Endothelial cell of umbilical vein (primary cell): ENCODE results near the gene STXBP5L. TPM values are rescaled to one million over a fixed set of nuclear protein-coding genes. Genes with fewer than 3 reads are reported as not detected.

Experiments used
- BruUV-seq: library from RNA; stranded (reverse); fragments of 400-500 nt; replicated peaks from 2 replicates; lab custom pipeline; 2021; lab: Mats Ljungman, UMichigan
- CTCF ChIA-PET: fragments of 300-600, 350-600 bp; sonication (Branson Sonifier 250); formaldehyde crosslinking; loops from one replicate; lab custom pipeline; 2021; ENCODE audit warnings: antibody characterized with exemption, inconsistent platforms; lab: Charles Lee
- POLR2A ChIA-PET: fragments of 300-600, 350-600 bp; sonication (Branson Sonifier 250); formaldehyde crosslinking; loops from one replicate; lab custom pipeline; 2021; ENCODE audit warnings: antibody characterized with exemption, inconsistent platforms; lab: Charles Lee
- DNase-seq: peaks from one replicate; pipeline ENCODE4 v3.0.0-alpha.2; 2011; ENCODE audit warnings: low read depth, low spot score
- FAIRE-seq: peaks from 2 replicates; lab custom pipeline; 2011; peaks lifted over from hg19 to GRCh38; lab: Jason Lieb, UNC
- H2AFZ ChIP-seq: 2 replicates; pipeline ENCODE4 v1.6.0; 2012; ENCODE audit warnings: low read depth, low read length, control low read depth, inconsistent platforms
- H3K27ac ChIP-seq: 2 replicates; pipeline ENCODE4 v1.5.1; 2011; ENCODE audit warnings: low read depth, mild to moderate bottlenecking, control low read depth, low read length, moderate library complexity; ENCODE audit not compliant: insufficient read depth
- H3K27me3 ChIP-seq, 2 experiments: 2 replicates each; pipeline versions ENCODE4 v1.6.0 to v1.6.1; 2011; ENCODE audit warnings: low read length in 2 of 2, mixed read lengths in 1 of 2; ENCODE audit not compliant: control insufficient read depth in 2 of 2, insufficient read depth in 2 of 2
- H3K36me3 ChIP-seq, 2 experiments: 2 replicates in 1 of 2; 3 replicates in 1 of 2; pipeline ENCODE4 v1.5.1; 2011; ENCODE audit warnings: low read length in 2 of 2, mild to moderate bottlenecking in 1 of 2, moderate library complexity in 1 of 2; ENCODE audit not compliant: control insufficient read depth in 2 of 2, insufficient read depth in 2 of 2; ENCODE audit errors: extremely low read depth in 1 of 2
- H3K4me1 ChIP-seq: 3 replicates; pipeline ENCODE4 v1.5.1; 2011; ENCODE audit warnings: mild to moderate bottlenecking, low read length; ENCODE audit not compliant: control insufficient read depth, insufficient read depth; ENCODE audit errors: extremely low read depth
- H3K4me2 ChIP-seq: 2 replicates; pipeline ENCODE4 v1.6.1; 2011; ENCODE audit warnings: low read length, control low read depth, mixed read lengths; ENCODE audit not compliant: insufficient read depth
- H3K4me3 ChIP-seq, 3 experiments: fragments of 200-600 bp in 1 of 3; sonication (generic), shearing (Covaris generic) in 1 of 3; replicated peaks in 1 of 3; 2 replicates each; pipeline ENCODE4 v1.5.1; 2011 to 2016; ENCODE audit warnings: control low read depth in 3 of 3, low read length in 3 of 3, mild to moderate bottlenecking in 2 of 3, inconsistent platforms in 1 of 3, low read depth in 1 of 3, moderate library complexity in 1 of 3; ENCODE audit not compliant: insufficient read depth in 1 of 3
- H3K79me2 ChIP-seq: 2 replicates; pipeline ENCODE4 v1.6.0; 2012; ENCODE audit warnings: low read length, inconsistent platforms; ENCODE audit not compliant: control insufficient read depth, insufficient read depth
- H3K9ac ChIP-seq: replicated peaks from 2 replicates; pipeline ENCODE3; 2011; ENCODE audit warnings: low read length, control low read depth; ENCODE audit not compliant: insufficient read depth; ENCODE audit errors: extremely low read depth
- H3K9me1 ChIP-seq: replicated peaks from 3 replicates; pipeline ENCODE4 v1.6.0; 2011; ENCODE audit warnings: mild to moderate bottlenecking, low read length; ENCODE audit not compliant: control insufficient read depth, insufficient read depth; ENCODE audit errors: extremely low read depth
- H3K9me3 ChIP-seq: replicated peaks from 2 replicates; pipeline ENCODE4 v1.5.1; 2012; ENCODE audit warnings: low read length, inconsistent platforms; ENCODE audit not compliant: control insufficient read depth, insufficient read depth
- H4K20me1 ChIP-seq: replicated peaks from 2 replicates; pipeline ENCODE3; 2011; ENCODE audit warnings: mild to moderate bottlenecking, low read length; ENCODE audit not compliant: control insufficient read depth, insufficient read depth; ENCODE audit errors: extremely low read depth
- CTCF ChIP-seq, 2 donors: IDR thresholded peaks; 1 replicate in 1 of 2; 2 replicates in 1 of 2; pipeline ENCODE4 v1.5.1; 2011; ENCODE audit warnings: low read length in 2 of 2, mild to moderate bottlenecking in 2 of 2, moderate library complexity in 2 of 2, control low read depth in 1 of 2, inconsistent platforms in 1 of 2, low read depth in 1 of 2; ENCODE audit not compliant: insufficient read depth in 1 of 2; ENCODE audit errors: extremely low read depth in 1 of 2
- EZH2 ChIP-seq: IDR thresholded peaks from 2 replicates; pipeline ENCODE4 v1.6.1; 2012; ENCODE audit warnings: borderline replicate concordance, low read depth, mild to moderate bottlenecking, moderate library complexity, low read length, inconsistent platforms; ENCODE audit not compliant: severe bottlenecking
- FOS ChIP-seq: IDR thresholded peaks from 2 replicates; pipeline ENCODE4 v1.6.1; 2011; ENCODE audit warnings: mild to moderate bottlenecking, low read length, moderate library complexity, borderline replicate concordance; ENCODE audit not compliant: insufficient read depth
- GATA2 ChIP-seq: IDR thresholded peaks from 2 replicates; pipeline ENCODE4 v1.7.0; 2011; ENCODE audit warnings: low read depth, mild to moderate bottlenecking, moderate library complexity, mixed read lengths, low read length; ENCODE audit not compliant: insufficient read length, insufficient read depth
- JUN ChIP-seq: IDR thresholded peaks from 2 replicates; pipeline ENCODE4 v1.6.1; 2011; ENCODE audit warnings: borderline replicate concordance, low read depth; ENCODE audit not compliant: insufficient read length, insufficient read depth
- MAX ChIP-seq: IDR thresholded peaks from 2 replicates; pipeline ENCODE4 v1.6.1; 2011; ENCODE audit not compliant: insufficient read depth, insufficient read length
- MYC ChIP-seq: IDR thresholded peaks from one replicate; pipeline ENCODE4 v1.6.1; 2011; ENCODE audit warnings: mild to moderate bottlenecking, low read depth, low read length
- POLR2A ChIP-seq: IDR thresholded peaks from 2 replicates; pipeline ENCODE4 v1.6.1; 2012; ENCODE audit warnings: low read depth, mild to moderate bottlenecking, control low read depth, low read length
- dilution Hi-C: fragments of 300-500 bp; cut with MboI; formaldehyde crosslinking; loops from one replicate; pipeline ENCODE4 v1.15.0; 2019; ENCODE audit warnings: low sequenced_read_pairs; ENCODE audit not compliant: extremely low pct_ligation_motif_present
- intact Hi-C: fragments of 100-400 bp; cut with micrococcal nuclease; formaldehyde crosslinking; loops from one replicate; pipeline ENCODE4 v1.10.0; 2022
- polyA plus RNA-seq, 4 experiments: library from polyadenylated mRNA; depleted of rRNA in 3 of 4; stranded (reverse) in 3 of 4; unstranded in 1 of 4; fragments of >200 nt; gene quantifications; 2 replicates each; pipeline versions ENCODE4 v1.2.1 to v1.2.3, GENCODE V29; 2011 to 2012; ENCODE audit warnings: missing spikeins in 1 of 4
- total RNA-seq: library from RNA; stranded (reverse); gene quantifications from 2 replicates; pipeline ENCODE4 v1.2.3, GENCODE V29; 2021

STXBP5L gene
- total and polyA plus RNA-seq, 2 donors (not counting 3 experiments of a cell fraction or from before 2014, with no cell fraction given): not detected

- no peak for DNase-seq
- POLR2A ChIA-PET: no interaction called here
- intact Hi-C loops: no loop called here
- FAIRE-seq: no peak
- Histone ChIP-seq H4K20me1 (no peaks in the 10 kb centered on the region), H3K4me1 (peaks cover 3% of the 10 kb centered on the region), H3K27ac (no peak overlapping the region), H3K27me3 (no peaks in the 10 kb centered on the region), H3K9me3 (no peaks in the 10 kb centered on the region), H3K4me2 (no peak overlapping the region), H3K36me3 (no peaks in the 10 kb centered on the region), H2AFZ (no peak overlapping the region), H3K9me1 (no peaks in the 10 kb centered on the region), H3K4me3 (no peak overlapping the region), H3K9ac (no peak overlapping the region), H3K79me2 (no peaks in the 10 kb centered on the region)
- no peak for TF ChIP-seq EZH2
- TF ChIP-seq FOS: no peak
- no peak for TF ChIP-seq MYC
- TF ChIP-seq GATA2: no peak
- TF ChIP-seq JUN: no peak
- TF ChIP-seq MAX: no peak
- dilution Hi-C loops: no loop called here
- BruUV-seq: no TSS peak
- CTCF ChIA-PET: interaction anchor here (1.3 kb wide), 1 partner anchor 11 kb away, joined by 5 read pairs; no protein-coding TSS in a partner anchor
Observed at GRCh38 chr3:121414924-121415323, 506.9 kb downstream of the STXBP5L start.

- dilution Hi-C loops: no loop called here
- intact Hi-C loops: no loop called here
- H3K79me2 ChIP-seq: no peaks in the 10 kb centered on the region
- DNase-seq: no peak
- no peak overlapping the region for H2AFZ ChIP-seq
- POLR2A ChIA-PET: no interaction called here
- TF ChIP-seq EZH2: no peak
- no peak for TF ChIP-seq MYC
- no peak for TF ChIP-seq CTCF (IDR thresholded peaks at IDR 0.05; ENCODE audit: extremely low read depth in 1 of 2, insufficient read depth in 1 of 2, low read depth in 1 of 2, low read length in 2 of 2)
- TF ChIP-seq GATA2: no peak
- TF ChIP-seq POLR2A: no peak
- H3K4me2 ChIP-seq: no peak overlapping the region
- no peaks in the 10 kb centered on the region for H3K27me3 ChIP-seq
- H3K4me3 ChIP-seq: no peak overlapping the region
- H3K27ac ChIP-seq: no peak overlapping the region
- no peaks in the 10 kb centered on the region for H3K9me3 ChIP-seq
- H3K36me3 ChIP-seq: no peaks in the 10 kb centered on the region
- H3K4me1 ChIP-seq: no peaks in the 10 kb centered on the region
- H3K9ac ChIP-seq: no peak overlapping the region
- FAIRE-seq: no peak
- no peaks in the 10 kb centered on the region for H4K20me1 ChIP-seq
- no TSS peak for BruUV-seq
- no peaks in the 10 kb centered on the region for H3K9me1 ChIP-seq
- CTCF ChIA-PET: interaction anchor here (1.7 kb wide), 1 partner anchor 14 kb away, joined by 5 read pairs; no protein-coding TSS in a partner anchor
Observed at GRCh38 chr3:121418182-121418581, 510.2 kb downstream of the STXBP5L start.
